Measurements from ENCODE around the gene GRK2. TPM values are rescaled to one million over a fixed set of nuclear protein-coding genes. Genes with fewer than 3 reads are reported as not detected.

The GRK2 gene
- total RNA-seq, 1 experiment from 2014 or later, result 56.3 TPM

DNA sequence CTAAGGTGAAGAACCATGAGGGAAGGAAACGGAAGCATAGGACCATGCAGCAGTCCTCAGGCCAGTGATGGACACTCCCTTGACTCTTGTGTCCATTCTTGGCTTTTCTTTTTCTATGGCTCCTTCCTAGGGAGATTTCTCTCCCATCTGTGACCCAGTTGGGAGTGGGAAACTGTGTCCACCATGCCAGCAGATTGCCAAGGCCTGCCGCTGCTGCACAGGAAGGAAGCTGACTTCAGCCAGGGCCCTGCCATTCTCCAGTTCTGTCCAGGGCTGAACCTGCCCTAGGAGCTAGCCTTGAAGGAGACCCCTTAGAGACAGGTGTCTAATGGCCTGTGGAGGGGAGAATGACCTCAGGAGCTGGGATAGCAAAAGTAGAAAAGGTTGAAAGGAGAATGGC lies 54.4 kb downstream of the GRK2 start:
- Histone ChIP-seq H3K79me2 (ENCODE audit: insufficient read depth, low read length) (no peaks in the 10 kb centered on the region), H2AK5ac (ENCODE audit: insufficient read length, low read length) (no peak overlapping the region), H3K56ac (ENCODE audit: insufficient read length, low read depth, low read length) (no peak overlapping the region), H4K20me1 (ENCODE audit: control insufficient read depth, insufficient read depth, insufficient read length) (peaks cover 3% of the 10 kb centered on the region), H3K27ac (ENCODE audit: insufficient read length, low read depth, low read length) (no peak overlapping the region), H3K4ac (ENCODE audit: low read depth, low read length) (no peak overlapping the region), H2BK15ac (ENCODE audit: low read depth, low read length) (no peak overlapping the region), H3K4me1 (ENCODE audit: insufficient read depth, low read length) (no peaks in the 10 kb centered on the region), H2BK5ac (ENCODE audit: insufficient read length, low read length) (no peak overlapping the region), H3K4me2 (ENCODE audit: insufficient read depth, insufficient read length, low read length) (no peak overlapping the region), H2BK20ac (ENCODE audit: low read depth, low read length, poor library complexity, severe bottlenecking) (no peak overlapping the region), H2AFZ (ENCODE audit: low read length) (no peak overlapping the region), H2BK12ac (ENCODE audit: insufficient read length, low read depth, low read length) (no peak overlapping the region), H4K8ac (replicated peaks; ENCODE audit: insufficient read length, low read depth, low read length) (no peak overlapping the region), H2BK120ac (ENCODE audit: low read depth, low read length, poor library complexity, severe bottlenecking) (no peak overlapping the region), H3K79me1 (ENCODE audit: insufficient read depth, low read depth, low read length, poor library complexity, severe bottlenecking) (no peaks in the 10 kb centered on the region), H3K9me3 (ENCODE audit: control insufficient read depth, low read depth, low read length) (no peaks in the 10 kb centered on the region), H3K23ac (ENCODE audit: insufficient read length, low read depth, low read length) (no peak overlapping the region), H4K5ac (ENCODE audit: insufficient read length, low read depth, low read length) (no peak overlapping the region), H3T11ph (ENCODE audit: low read length) (no peak overlapping the region), H3K9ac (ENCODE audit: extremely low read depth, insufficient read length, low read length) (no peak overlapping the region), H3K27me3 (ENCODE audit: insufficient read depth, low read length) (peaks cover 11% of the 10 kb centered on the region), H3K23me2 (ENCODE audit: insufficient read length, low read depth, low read length, poor library complexity, severe bottlenecking) (peaks cover 14% of the 10 kb centered on the region), H3K18ac (ENCODE audit: insufficient read length, low read depth, low read length) (no peak overlapping the region), H3K14ac (ENCODE audit: insufficient read depth, low read length) (no peak overlapping the region), H4K91ac (ENCODE audit: insufficient read length, low read depth, low read length) (no peak overlapping the region)
- H3K36me3 Mint-ChIP-seq (ENCODE audit: insufficient read depth in 1 of 3, low read depth in 3 of 3), result no peaks in the 10 kb centered on the region
- peaks cover 4 to 6% of the 10 kb centered on the region in 2 experiments for H3K4me1 Mint-ChIP-seq
- WGBS (ENCODE audit: extremely low coverage, insufficient read length, low lambda C conversion rate), result no CpG with 5 or more reads among the region's 2 CpGs
- peaks cover 35% of the 10 kb centered on the region for H3K27me3 Mint-ChIP-seq (ENCODE audit: low read depth)
- DNase-seq, result no peak
- H3K9me3 Mint-ChIP-seq, result no peaks in the 10 kb centered on the region; a peak in 1 of 5 replicates
- no peak overlapping the region for H3K4me3 Mint-ChIP-seq
- no peak overlapping the region for H3K27ac Mint-ChIP-seq
- TF ChIP-seq, protein P1, sequence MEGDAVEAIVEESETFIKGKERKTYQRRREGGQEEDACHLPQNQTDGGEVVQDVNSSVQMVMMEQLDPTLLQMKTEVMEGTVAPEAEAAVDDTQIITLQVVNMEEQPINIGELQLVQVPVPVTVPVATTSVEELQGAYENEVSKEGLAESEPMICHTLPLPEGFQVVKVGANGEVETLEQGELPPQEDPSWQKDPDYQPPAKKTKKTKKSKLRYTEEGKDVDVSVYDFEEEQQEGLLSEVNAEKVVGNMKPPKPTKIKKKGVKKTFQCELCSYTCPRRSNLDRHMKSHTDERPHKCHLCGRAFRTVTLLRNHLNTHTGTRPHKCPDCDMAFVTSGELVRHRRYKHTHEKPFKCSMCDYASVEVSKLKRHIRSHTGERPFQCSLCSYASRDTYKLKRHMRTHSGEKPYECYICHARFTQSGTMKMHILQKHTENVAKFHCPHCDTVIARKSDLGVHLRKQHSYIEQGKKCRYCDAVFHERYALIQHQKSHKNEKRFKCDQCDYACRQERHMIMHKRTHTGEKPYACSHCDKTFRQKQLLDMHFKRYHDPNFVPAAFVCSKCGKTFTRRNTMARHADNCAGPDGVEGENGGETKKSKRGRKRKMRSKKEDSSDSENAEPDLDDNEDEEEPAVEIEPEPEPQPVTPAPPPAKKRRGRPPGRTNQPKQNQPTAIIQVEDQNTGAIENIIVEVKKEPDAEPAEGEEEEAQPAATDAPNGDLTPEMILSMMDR (conservative IDR thresholded peaks at IDR 0.05), result no peak

Measured in H9 (cell line).